PC-3 (cell line): ENCODE data around the gene HTD2.

Experiments used
- CTCF ChIP-seq: fragments of 300-600 bp; sonication (generic); conservative IDR thresholded peaks from 2 replicates; pipeline ENCODE4 v1.5.1; 2017; ENCODE audit warnings: antibody characterized with exemption, low read depth, mild to moderate bottlenecking, low read length
- EZH2 ChIP-seq: fragments of 300-600 bp; sonication (generic); IDR thresholded peaks from one replicate; pipeline ENCODE4 v1.6.1; 2017; ENCODE audit warnings: antibody characterized with exemption, mild to moderate bottlenecking, low read length; ENCODE audit not compliant: unreplicated experiment
- EZH2phosphoT487 ChIP-seq: fragments of 300-600 bp; sonication (generic); IDR thresholded peaks from 2 replicates; pipeline ENCODE4 v1.6.1; 2018; ENCODE audit warnings: mild to moderate bottlenecking, antibody characterized with exemption, low read length, borderline replicate concordance

GRCh38 chr3:58305882-58306711 is at the start of gene HTD2, which contains the start of gene RPP14:
- peak; percentile 90 for TF ChIP-seq CTCF
- TF ChIP-seq EZH2phosphoT487: no peak
- no peak for TF ChIP-seq EZH2
